Esophagus (tissue), 2 donors: Measurements from ENCODE around the gene VPS9D1. TPM values are rescaled to one million over a fixed set of nuclear protein-coding genes. Genes with fewer than 3 reads are reported as not detected.
"Not testable (repeated sequence)": the region's sequence is repeated elsewhere in the genome, so short reads cannot be mapped to it uniquely, and the experiment has no call there.

Experiments
- H3K27ac ChIP-seq, 2 donors: one replicate each; pipeline ENCODE4 v1.5.1; 2013; ENCODE audit warnings: low read depth in 2 of 2, mild to moderate bottlenecking in 2 of 2, inconsistent platforms in 1 of 2, low read length in 1 of 2, moderate library complexity in 1 of 2
- H3K27me3 ChIP-seq, 2 donors: one replicate each; pipeline ENCODE4 v1.6.1; 2013; ENCODE audit warnings: low read length in 2 of 2, control low read depth in 1 of 2, mild to moderate bottlenecking in 1 of 2; ENCODE audit not compliant: insufficient read depth in 2 of 2, control insufficient read depth in 1 of 2
- H3K36me3 ChIP-seq, 2 donors: one replicate each; pipeline ENCODE4 v1.6.1; 2013; ENCODE audit warnings: low read length in 1 of 2; ENCODE audit not compliant: control insufficient read depth in 2 of 2, insufficient read depth in 2 of 2
- H3K4me1 ChIP-seq, 2 donors: one replicate each; pipeline ENCODE4 v1.6.1; 2013; ENCODE audit warnings: low read length in 1 of 2; ENCODE audit not compliant: control insufficient read depth in 2 of 2, insufficient read depth in 2 of 2
- H3K4me3 ChIP-seq, 2 donors: one replicate each; pipeline ENCODE4 v1.5.1; 2013; ENCODE audit warnings: low read length in 2 of 2, mild to moderate bottlenecking in 2 of 2, low read depth in 1 of 2, moderate library complexity in 1 of 2
- H3K9me3 ChIP-seq, 2 donors: one replicate each; pipeline ENCODE4 v1.6.1; 2013; ENCODE audit warnings: mild to moderate bottlenecking in 2 of 2, low read depth in 1 of 2, low read length in 1 of 2, moderate library complexity in 1 of 2; ENCODE audit not compliant: control insufficient read depth in 2 of 2, insufficient read depth in 1 of 2
- WGBS, 2 donors: extraction: QIAGEN DNeasy Blood & Tissue Kit; methylation state at CpG; one replicate each; pipeline ENCODE4 v1.1.7; 2013; 5-methylcytosine and 5-hydroxymethylcytosine counted together
- polyA plus RNA-seq, 2 donors: library from polyadenylated mRNA; stranded (reverse); fragments of 200-250 nt; gene quantifications; one replicate each; pipeline ENCODE4 v1.2.3, GENCODE V29; 2013
- donor health status: healthy with polysubstance abuse.
- donor health status: Bipolar disorder and iron deficiency.

VPS9D1 gene
- polyA plus RNA-seq, 2 donors: 26.4 to 37.5 TPM

DNA sequence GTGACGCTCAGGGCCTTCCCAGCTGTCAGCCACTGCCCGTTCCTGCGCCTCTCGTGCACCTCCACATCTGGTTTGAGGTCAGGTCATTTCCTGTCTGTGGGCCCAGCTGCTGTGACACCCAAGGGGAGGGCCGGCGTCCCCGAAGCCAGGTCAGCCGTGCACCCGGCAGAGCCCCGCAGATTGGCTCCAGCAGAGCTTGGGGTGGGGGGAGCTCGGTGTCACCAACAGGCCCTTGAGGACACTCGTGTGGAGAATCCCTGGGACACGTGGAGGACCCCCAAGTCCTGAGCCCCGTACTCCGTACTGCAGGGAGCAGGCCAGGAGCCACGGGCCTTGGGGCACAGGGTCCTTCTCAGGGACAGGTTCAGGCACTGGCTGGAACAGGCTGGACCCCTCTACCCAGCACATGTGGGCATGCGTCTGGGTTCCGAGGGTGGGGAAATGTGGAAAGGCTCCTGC lies 24.0 kb downstream of the VPS9D1 start:
- WGBS, 2 donors: 64 to 70% methylated on average over 17 to 18 of the region's 18 CpGs
- H3K27me3 ChIP-seq: no peaks in the 10 kb centered on the region
- H3K36me3 ChIP-seq: peaks cover 9 to 32% of the 10 kb centered on the region in 2 donors
- H3K27ac ChIP-seq: no peak overlapping the region
- H3K9me3 ChIP-seq: no peaks in the 10 kb centered on the region
- H3K4me3 ChIP-seq: no peak overlapping the region
- H3K4me1 ChIP-seq: peaks cover 0 to 9% of the 10 kb centered on the region in 2 donors

- Histone ChIP-seq H3K9me3 (no peaks in the 10 kb centered on the region), H3K27me3 (no peaks in the 10 kb centered on the region), H3K36me3 (peaks cover 9 to 38% of the 10 kb centered on the region in 2 donors), H3K4me1 (peaks cover 0 to 9% of the 10 kb centered on the region in 2 donors), H3K27ac (no peak overlapping the region), H3K4me3 (no peak overlapping the region)
- 76 to 80% methylated on average over 24 to 25 of the region's 25 CpGs for WGBS, 2 donors
These were observed 24.6 kb downstream of the VPS9D1 start for GRCh38 chr16:89695875-89696669.

GRCh38 chr16:89695086-89695874 lies 25.4 kb downstream of the VPS9D1 start:
- H3K4me3 ChIP-seq: no peak overlapping the region
- no peaks in the 10 kb centered on the region for H3K9me3 ChIP-seq
- no peak overlapping the region for H3K27ac ChIP-seq
- WGBS, 2 donors: 84 to 85% methylated on average over 30 to 31 of the region's 31 CpGs
- no peaks in the 10 kb centered on the region for H3K27me3 ChIP-seq
- peaks cover 9 to 43% of the 10 kb centered on the region in 2 donors for H3K36me3 ChIP-seq
- peaks cover 0 to 2% of the 10 kb centered on the region in 2 donors for H3K4me1 ChIP-seq

DNA sequence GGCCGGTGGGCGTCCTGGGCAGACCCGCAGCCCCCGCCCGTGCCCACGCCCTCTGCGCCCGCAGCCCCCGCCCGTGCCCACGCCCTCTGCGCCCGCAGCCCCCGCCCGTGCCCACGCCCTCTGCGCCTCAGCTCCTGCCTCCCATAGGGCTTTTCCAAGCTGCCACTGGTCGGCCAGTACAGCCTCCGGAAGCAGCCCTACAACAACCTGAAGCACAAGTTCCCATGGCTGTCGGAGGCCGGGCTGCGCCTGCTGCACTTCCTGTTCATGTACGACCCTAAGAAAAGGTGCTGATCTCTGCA lies 26.0 kb downstream of the VPS9D1 start:
- H3K4me1 ChIP-seq, H3K9me3 ChIP-seq, H3K27ac ChIP-seq, H3K27me3 ChIP-seq, H3K4me3 ChIP-seq: not testable (repeated sequence)
- H3K36me3 ChIP-seq: peaks cover 9 to 45% of the 10 kb centered on the region in 2 donors
- WGBS, 2 donors: 79 to 81% methylated on average over 19 to 23 of the region's 23 CpGs

- 86 to 87% methylated on average over 32 of the region's 32 CpGs for WGBS, 2 donors
- Histone ChIP-seq H3K27ac (no peak overlapping the region), H3K4me3 (no peak overlapping the region), H3K36me3 (peaks cover 9 to 47% of the 10 kb centered on the region in 2 donors), H3K4me1 (peaks cover 0 to 2% of the 10 kb centered on the region in 2 donors), H3K9me3 (no peaks in the 10 kb centered on the region), H3K27me3 (no peaks in the 10 kb centered on the region)
These were observed 26.5 kb downstream of the VPS9D1 start for GRCh38 chr16:89693931-89694783.

- 87 to 93% methylated on average over 11 of the region's 11 CpGs for WGBS, 2 donors
- H3K36me3 ChIP-seq: peaks cover 9 to 50% of the 10 kb centered on the region in 2 donors
- H3K4me3 ChIP-seq: no peak overlapping the region
- H3K4me1 ChIP-seq: peaks cover 0 to 2% of the 10 kb centered on the region in 2 donors
- no peak overlapping the region for H3K27ac ChIP-seq
- no peaks in the 10 kb centered on the region for H3K27me3 ChIP-seq
- H3K9me3 ChIP-seq: no peaks in the 10 kb centered on the region
These were observed 27.4 kb downstream of the VPS9D1 start for GRCh38 chr16:89693289-89693731.

- peaks cover 9 to 48% of the 10 kb centered on the region in 2 donors for H3K36me3 ChIP-seq
- H3K27me3 ChIP-seq: no peaks in the 10 kb centered on the region
- 94 to 96% methylated on average over 13 of the region's 13 CpGs for WGBS, 2 donors
- H3K4me3 ChIP-seq: no peak overlapping the region
- H3K9me3 ChIP-seq: no peaks in the 10 kb centered on the region
- H3K4me1 ChIP-seq: peaks cover 0 to 9% of the 10 kb centered on the region in 2 donors
- H3K27ac ChIP-seq: no peak overlapping the region
These were observed 28.6 kb downstream of the VPS9D1 start for GRCh38 chr16:89691986-89692569.

GRCh38 chr16:89691231-89691985 lies 29.3 kb downstream of the VPS9D1 start:
- WGBS, 2 donors: 96 to 97% methylated on average over 21 of the region's 21 CpGs
- Histone ChIP-seq H3K27ac (no peak overlapping the region), H3K27me3 (no peaks in the 10 kb centered on the region), H3K36me3 (peaks cover 9 to 46% of the 10 kb centered on the region in 2 donors), H3K4me3 (no peak overlapping the region), H3K9me3 (no peaks in the 10 kb centered on the region), H3K4me1 (peaks cover 0 to 10% of the 10 kb centered on the region in 2 donors)
